Superior temporal gyrus (tissue), 1 donor: Measurements from ENCODE around the gene FJX1.

Source experiments
- DNase-seq: peaks from one replicate; pipeline ENCODE4 v3.0.0-alpha.2; 2016; ENCODE audit errors: extremely low spot score

FJX1 gene, protein sequence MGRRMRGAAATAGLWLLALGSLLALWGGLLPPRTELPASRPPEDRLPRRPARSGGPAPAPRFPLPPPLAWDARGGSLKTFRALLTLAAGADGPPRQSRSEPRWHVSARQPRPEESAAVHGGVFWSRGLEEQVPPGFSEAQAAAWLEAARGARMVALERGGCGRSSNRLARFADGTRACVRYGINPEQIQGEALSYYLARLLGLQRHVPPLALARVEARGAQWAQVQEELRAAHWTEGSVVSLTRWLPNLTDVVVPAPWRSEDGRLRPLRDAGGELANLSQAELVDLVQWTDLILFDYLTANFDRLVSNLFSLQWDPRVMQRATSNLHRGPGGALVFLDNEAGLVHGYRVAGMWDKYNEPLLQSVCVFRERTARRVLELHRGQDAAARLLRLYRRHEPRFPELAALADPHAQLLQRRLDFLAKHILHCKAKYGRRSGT

DNA sequence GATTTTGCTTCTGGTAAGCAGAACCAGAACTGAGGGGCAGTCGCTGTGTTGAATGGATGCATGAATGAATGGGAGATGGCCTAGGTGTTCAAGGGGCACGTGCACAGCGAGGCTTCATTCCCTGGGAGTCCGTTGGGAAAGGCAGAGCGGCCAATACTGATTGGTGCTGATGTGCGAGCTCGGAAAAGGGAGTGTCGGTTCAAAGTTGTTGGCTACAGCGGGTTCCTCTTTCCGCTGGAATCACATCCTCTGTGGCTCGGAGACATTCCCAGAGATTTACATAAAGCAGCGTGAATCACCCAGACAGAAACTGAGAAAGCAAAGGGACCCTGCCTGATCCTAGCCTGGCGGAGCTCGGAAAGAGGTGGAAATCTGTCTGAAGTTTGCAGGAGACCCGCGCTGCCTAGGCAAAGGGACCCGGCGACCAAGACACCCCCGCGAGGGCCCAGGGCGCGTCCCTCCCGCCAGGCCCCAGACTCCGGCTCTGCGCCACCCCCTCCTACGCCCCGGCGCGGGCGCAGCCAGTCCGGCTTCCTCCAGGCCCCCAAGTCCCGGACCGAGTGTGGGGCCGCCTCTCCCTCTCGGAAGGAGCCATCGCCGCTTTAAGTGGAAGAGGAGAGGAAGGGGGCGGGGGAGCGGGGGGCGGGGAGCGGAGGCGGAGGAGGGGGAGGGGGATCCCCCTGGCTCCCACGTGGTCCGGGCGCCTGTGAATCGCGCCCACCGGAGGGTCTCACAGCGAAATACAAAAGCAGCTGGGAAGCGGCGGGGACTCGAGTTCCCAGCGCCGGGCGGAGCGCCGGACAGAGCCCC is at the start of gene FJX1:
TSS of gene FJX1 (plus strand) at position 774 of the 810 bp plus-strand sequence. CDS start 177 bp downstream, outside the sequence.
- peak; percentile 58 for DNase-seq

DNA sequence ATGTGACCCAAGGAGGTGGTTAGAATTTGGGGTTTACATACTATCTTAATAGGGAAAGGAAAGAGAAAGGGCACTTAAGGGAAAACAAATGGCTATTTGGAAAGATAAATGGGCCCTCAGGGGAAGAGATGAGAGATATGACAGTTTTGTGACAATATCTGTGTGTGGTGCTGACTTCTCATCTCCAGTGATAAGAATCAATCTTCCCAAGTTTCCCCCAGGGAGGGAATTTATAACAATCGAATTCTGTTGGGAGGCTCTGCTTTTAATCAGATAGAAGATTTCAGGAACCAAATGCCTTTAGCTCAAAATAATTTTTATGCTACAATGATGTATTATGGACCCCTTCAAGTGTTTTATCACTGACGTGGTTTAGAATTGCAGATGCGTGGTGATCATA is 46.6 kb upstream of the FJX1 start:
- DNase-seq, result no peak

DNA sequence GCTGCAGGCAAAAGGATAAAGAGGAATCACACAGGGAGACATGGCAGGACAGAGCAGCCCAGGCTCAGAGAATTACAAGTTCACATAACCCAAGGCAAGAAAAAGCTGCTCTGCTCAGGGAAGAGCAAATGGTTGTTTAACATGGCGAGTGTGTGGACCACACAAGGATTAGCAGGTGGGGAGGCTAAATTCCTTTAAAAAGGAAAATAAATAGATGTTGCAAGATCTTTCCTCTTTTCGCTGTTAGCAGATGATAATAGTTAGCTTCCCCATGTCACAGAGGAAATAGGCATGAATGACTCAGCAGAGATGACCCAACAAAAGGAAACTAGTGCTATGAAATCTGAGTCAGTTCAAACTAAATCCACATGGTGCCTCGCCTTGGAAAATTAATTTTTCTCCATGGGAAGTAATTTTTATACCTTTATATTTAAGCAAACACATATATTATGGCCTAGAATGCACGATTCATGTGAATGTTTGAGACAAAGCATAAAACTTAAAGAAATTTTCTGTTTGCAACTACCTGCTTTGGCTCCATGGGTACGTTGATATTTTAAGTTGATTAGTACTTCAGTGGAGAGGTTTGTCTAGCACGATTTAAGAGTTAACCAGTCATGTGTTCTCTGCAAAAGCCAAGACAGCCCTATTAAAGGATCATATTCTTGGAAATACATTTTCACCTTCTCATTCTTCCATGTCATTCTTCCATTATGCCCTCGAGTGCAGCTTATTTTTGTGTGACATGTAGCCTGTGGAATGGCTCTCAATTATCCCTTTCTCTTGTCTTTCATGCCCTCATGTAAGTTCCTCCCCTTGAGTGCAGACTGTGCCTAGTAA is 38.5 kb upstream of the FJX1 start:
- DNase-seq, result no peak

DNA sequence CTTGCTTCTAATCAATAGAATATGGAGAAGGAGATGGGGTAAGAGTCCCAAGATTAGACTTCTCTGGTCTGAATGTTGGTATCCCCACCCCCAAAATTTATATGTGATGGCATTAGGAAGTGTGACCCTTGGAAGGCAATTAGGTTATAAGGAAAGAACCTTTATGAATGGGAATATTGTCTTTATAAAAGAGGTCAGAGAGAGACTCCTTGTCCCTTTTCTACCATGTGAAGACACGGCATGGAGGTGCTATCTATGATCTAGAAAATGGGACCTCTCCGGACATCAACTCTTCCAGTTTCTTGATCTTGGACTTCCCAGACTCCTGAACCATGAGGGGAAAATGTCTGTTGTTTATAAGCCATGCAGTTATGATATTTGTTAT is 37.9 kb upstream of the FJX1 start:
- no peak for DNase-seq

DNA sequence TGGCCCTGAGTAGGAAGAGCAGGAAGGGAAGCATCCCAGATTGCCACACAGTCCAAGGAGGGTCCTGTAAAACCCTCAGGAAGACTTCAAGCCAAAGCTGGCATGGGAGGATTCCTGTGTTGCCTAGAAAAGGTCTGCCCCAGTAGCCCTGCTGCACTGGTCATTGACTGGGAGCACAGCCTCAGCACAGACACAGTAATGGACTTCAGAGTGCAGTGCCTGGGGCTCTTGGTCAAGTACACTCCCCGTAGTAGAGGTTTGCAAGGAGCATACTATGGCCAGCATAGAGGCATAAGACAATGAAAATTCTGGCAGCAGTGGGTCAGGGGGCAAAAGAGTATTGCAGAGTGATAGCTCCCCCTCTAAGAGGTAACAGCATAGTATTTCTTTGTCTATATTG is 36.2 kb upstream of the FJX1 start:
- DNase-seq, result no peak

DNA sequence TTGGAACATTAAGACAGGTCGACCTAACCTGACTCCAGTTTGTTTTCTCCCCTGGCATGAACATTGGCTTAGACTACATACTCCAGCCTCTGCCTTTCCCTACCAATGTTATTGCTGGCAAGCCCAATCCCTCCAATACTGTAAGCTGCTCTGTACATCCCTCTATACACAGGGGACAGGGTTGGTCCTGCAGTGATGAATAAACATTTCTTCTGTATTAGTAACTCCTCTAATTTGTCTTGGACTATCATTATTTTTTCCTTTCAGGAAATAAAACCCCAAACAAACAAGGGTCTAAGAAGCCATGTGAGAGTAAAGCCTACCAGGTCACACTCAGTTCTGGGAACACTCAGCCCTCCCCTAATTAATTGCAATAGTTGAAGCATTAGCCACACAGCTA is 35.1 kb upstream of the FJX1 start:
- DNase-seq, result no peak

DNA sequence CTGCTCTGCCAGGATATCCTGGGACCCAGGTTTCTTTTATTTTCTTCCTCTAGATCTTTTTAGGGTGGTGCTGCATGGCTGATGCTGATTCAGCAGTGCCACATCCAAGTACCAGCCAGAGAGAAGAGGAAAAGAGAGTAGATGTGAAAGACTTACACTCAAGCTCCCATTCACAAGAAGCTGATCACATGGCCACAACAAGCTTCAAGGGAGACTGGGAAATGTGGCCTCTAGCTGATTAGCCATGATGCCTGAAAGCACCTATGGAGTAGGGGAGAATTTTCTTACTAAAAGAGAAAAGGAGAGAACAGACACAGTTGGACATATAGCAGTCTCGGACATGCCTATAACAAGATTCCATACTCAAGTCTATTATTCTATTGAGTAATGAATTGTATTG is 34.4 kb upstream of the FJX1 start:
- DNase-seq, result no peak

DNA sequence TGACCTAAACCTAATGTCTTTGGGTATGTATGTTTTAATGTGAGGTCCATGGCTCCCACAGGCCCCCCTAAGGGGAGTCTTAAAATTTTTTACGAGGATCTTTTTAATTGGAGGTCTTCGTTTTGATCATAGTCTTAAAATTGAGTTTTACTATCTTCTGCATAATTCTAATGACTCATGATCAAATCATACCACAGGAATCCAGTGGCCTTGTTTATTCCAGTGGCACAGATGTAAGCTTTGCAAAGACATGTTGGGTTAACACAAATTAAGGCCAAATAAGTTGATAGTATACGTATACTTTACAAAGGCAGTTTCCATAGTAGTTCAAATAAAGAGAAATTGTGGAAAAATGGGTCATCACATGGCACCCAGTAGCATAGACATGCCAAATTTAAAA is 33.9 kb upstream of the FJX1 start:
- no peak for DNase-seq

DNA sequence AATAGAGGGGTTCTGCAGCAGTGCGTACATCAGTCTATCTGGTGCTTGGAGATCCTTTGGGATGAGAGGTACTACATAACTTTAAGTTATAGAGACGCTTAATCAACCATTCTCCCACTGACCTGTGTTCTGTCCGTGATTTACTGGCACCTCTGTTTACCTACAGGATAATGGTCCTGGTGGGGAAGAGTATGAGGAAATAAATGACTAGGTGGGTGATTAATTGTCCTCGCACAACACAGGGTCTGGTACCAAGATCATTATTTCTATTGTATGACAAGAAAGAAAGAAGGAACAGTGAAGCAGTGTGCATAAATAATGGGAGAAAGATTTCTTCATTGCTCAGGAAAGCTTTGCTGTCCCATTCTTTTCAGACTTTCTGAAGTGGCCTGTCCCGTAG is 32.8 kb upstream of the FJX1 start:
- DNase-seq, result no peak

DNA sequence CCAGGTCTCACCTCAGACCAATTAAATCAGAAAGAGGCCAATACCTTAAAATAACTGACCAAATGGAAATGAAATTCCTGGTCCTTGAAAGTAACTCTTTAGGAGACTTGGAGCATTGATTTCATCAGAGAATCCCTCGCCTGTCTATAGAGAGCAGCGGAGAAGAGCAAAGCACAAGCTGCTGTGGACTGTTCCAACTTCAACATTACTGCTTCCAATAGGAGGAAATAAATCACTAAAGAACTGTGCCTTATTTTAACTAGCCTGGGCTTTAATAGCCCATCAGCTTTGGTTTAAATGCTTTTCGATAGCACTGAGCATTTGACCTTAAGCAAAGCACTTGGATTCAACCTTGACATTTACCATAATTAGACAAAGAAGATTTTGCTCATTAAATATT is 32.0 kb upstream of the FJX1 start:
- no peak for DNase-seq

DNA sequence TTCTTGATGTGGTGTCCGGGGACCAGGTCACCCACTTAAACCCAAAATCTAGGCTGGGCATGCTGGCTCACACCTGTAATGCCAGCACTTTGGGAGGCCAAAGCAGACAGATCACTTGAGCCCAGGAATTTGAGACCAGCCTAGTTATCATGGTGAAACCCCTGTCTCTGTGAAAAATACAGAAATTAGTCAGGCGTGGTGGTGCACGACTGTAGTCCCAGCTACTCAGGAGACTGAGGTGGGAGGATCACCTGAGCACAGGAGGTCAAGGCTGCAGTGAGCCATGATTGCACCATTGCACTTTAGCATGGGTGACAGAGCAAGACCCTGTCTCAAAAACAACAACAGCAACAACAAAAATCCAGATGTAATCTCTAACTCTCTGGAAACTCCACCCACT is 30.3 kb upstream of the FJX1 start:
- no peak for DNase-seq

DNA sequence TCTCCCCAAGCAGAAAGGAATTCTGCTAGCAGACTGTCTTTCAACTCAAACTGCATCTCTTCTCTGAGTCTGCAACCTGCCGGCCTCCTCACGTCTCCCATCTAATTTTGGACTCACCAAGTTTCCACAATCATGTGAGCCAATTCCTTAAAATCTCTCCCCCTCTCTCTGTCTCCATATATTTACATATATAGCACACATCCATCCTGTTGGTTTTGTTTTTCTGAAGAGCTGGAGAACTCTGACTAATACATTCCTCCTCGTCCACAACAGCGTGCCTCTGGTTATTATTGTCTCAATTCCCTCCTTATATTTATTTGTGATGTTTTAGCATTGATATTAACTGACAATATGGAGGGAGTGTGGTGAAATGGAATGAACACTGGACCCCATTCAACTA is 29.6 kb upstream of the FJX1 start:
- DNase-seq, result no peak

DNA sequence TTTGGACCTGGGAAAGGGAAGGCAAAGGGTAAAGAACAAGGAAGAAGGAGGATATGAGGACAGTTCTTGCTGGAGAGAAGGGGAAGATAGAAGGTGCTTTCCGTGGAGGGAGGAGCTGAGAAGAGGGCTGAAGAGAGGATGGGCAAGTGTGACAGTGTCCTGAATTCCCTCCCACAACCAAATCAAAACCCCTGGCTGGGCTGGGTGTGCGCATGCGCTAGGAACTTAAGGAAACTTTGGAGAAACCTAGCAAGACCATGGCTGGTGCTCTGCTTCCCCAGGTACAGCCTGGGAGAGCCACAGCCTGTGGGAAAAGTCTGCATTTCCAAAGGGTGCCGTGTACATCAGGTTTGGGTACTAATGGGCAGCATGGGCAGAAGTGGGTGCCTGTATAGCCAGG is 29.0 kb upstream of the FJX1 start:
- no peak for DNase-seq

DNA sequence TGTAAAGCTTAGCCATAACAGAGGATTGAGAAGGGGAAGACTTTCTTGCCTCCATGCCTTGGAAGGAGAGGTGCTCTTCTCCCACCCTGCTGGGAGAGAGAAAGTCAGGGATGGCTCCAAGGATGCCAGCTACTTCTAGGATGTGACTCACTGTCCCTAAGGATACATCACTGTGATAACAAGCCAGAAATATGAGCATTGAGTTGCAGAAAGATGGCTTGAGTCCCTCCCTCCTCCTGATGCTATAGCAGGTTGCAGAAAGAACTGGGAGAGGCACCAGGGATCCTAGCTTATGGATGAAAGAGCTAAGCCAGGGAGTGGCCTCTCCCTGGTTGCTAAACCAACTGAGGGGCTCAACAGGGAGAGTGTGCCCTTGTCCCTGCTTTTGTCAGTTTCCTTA is 27.8 kb upstream of the FJX1 start:
- DNase-seq, result no peak

DNA sequence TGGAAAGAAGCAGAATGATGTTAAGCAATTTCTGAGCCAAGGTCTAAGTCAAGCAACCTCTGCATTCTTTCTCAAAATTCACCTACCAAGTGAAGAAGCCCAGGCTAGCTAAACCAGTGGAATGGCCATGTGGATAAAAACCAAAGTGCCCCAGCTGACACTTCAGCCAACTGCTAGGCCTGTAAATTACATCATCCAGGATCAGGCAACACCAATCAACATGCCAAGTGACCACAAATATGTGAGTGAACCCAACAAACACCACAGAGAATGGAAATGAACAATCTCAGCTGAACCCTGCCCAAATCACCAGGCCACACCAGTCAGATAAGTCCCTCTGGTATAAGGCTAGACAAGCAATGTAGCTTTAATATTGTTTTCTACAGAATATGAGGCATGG is 25.1 kb upstream of the FJX1 start:
- DNase-seq, result no peak

DNA sequence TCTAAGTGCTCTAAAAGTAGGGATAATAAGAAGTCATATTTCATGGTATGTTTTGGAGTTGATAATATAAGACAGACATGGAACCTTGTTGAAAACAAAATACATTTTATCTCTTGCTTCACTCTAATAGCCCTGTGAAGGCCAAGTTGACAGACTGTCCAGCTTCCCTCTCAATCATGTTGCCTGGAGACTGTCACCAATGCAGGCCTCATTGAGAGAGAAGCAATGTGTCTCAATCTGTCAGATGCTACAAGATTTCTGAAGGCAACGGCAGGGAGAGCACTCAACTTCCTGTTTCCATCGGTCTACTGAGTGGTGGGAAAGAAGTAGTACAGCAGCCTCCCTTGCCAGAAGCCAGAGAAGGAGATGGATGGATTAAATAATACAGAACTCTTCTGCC is 23.6 kb upstream of the FJX1 start:
- DNase-seq, result no peak

DNA sequence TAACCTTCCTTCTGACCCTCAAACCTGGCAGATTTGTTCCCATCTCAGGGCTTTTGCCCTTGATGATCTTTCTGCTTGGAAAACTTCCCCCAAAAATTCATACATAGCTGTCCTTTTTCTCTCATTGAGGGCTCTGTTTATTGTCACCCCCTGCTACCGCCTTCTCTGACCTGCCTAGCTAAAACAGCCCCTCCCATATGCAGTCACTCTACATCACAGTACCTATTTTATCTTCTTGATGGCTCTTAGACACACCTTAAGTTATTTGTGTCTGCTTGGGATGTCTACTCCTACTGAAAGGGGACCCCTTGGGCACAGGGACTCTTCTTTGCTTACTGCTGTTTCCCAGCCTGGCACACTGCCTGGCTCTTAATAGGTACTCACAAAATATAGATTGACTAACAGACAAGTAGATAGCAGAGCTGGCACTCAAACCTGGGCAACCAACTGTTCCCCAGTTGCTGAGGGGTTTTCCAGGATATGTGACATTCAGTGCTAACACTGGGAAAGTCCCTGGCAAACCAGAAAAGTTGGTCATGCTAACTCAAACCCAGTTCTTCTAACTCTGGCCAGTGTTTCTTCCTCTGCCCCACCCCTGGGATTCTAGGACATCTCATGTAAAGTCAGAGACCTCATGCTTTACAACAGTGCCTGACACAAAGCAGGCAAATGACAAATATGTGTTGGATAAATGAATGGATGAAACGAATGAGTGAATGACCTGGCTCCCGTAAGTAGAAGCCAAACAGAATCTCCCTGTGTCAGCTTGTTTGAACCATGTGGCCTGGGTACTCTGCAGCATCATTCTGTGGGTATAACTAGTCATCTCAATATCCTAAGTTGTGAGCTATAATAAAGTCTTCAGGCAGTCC is 19.8 kb upstream of the FJX1 start:
- DNase-seq, result no peak

DNA sequence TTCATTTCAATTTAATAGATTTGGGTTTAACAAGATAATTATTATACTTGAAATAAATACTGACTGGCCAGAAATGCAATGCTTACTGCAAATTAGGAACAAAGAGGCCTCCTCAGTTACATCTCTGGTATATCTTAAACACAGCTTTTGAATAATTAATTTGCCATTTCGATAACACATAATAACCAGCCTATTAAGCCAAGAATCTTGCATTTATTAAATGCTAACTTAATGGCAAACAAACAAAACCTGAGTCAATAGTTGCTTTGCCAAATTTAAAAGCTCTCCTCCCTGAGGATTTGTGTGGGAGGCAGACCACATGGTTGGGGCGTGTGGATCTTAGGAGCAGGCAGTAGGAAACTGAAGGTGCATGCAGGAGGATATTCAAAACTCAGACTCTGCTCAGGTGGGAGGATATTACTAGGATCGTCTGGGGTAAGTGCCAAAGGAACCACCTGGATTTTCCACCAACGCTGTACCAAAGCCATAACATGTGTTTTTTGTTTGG is 17.9 kb upstream of the FJX1 start:
- no peak for DNase-seq

DNA sequence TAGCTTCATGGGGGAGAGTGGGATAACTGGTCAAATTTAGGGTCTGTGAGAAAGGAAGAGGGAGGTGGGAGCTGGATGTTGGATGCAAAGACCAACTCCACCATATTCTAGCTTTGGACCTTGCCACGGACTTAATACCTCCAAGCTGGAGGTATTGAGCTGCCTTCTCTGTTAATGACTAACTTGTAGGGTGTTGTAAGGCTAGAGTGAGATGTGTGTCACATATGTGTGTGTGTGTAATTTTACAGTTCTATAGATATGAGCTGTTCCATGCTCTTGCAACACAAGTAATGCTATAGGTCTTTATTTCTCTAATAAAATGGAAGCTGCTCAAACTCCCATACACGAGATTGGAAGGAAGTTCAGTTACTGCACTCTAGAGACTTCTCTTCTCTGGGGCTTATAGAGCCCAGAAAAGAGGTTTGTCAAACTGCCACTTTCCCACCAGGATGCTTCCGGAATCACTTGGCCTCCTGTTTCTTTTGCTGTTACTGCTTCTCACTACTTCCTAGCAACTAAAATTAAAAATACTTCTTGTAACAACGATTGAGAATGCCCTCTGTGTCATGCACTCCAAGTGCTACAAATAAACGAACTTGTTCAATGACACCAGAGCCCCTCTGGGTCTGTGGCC is 16.0 kb upstream of the FJX1 start:
- no peak for DNase-seq

DNA sequence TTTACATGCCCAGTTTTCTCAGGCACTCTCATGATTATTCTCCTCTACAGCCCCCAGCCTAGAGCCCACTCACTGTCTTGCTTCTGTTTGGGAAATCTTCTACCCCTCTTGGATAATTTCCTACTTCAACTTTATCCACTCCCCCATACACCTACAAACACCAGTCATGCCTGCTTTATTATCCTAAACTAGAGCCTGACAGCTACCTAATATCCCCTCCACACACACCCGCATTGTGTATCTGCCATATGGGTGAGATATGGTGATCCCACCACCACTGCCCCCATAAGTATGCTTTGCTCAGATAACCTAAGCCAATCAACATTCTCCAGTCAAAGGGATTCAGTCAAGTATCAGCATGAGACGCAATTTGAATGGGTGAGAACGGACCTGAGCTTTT is 15.3 kb upstream of the FJX1 start:
- DNase-seq, result no peak

DNA sequence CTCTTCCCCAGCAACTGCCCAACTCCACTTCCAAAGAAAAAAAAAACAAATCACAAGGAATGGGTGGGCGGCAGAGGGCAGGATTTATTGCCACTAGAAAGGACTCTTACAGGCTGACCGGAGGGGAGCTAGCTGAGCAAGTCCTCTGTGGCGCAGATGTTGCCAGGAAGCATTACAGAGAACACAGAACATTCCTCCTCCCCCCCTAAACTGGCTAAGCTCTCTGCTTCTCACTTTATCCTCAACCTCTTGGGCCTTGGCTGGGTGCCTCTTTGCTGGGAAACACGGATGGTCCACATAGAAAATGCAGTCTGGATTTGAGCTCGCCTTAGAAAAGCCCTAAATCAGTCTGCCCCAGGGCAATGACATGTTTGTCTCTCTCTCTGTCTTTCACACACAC is 12.6 kb upstream of the FJX1 start:
- no peak for DNase-seq
